ENCODE data around the gene EVI2A. TPM values are rescaled to one million over a fixed set of nuclear protein-coding genes. Genes with fewer than 3 reads are reported as not detected.

The EVI2A gene
- total RNA-seq, 1 donor from 2014 or later: not detected

DNA sequence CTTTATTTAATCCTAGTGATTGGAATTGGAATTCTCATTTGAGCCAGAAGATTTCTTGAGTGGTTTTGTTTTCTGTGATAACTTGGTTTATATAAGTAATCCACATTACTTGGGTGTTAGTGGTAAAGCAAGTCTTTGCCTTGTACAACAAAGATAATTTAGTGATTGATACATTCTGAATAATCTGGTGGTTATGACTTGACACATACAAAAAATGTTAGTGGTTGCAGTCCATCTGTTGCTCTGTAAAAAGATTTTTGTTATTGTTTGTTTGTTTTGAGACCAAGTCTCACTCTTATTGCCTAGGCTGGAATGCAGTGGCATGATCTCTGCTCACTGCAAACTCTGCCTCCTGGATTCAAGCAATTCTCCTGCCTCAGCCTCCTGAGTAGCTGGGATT lies 37.6 kb downstream of the EVI2A start:
- Mint-ChIP-seq H3K27me3 (ENCODE audit: low read depth) (no peaks in the 10 kb centered on the region), H3K36me3 (peaks cover 38% of the 10 kb centered on the region), H3K9me3 (peaks cover 6% of the 10 kb centered on the region), H3K27ac (no peak overlapping the region), H3K4me1 (no peaks in the 10 kb centered on the region), H3K4me3 (no peak overlapping the region)
- no peak for DNase-seq (ENCODE audit: low spot score in 2 of 2, unreplicated experiment in 2 of 2)
- TF ChIP-seq, protein P1, sequence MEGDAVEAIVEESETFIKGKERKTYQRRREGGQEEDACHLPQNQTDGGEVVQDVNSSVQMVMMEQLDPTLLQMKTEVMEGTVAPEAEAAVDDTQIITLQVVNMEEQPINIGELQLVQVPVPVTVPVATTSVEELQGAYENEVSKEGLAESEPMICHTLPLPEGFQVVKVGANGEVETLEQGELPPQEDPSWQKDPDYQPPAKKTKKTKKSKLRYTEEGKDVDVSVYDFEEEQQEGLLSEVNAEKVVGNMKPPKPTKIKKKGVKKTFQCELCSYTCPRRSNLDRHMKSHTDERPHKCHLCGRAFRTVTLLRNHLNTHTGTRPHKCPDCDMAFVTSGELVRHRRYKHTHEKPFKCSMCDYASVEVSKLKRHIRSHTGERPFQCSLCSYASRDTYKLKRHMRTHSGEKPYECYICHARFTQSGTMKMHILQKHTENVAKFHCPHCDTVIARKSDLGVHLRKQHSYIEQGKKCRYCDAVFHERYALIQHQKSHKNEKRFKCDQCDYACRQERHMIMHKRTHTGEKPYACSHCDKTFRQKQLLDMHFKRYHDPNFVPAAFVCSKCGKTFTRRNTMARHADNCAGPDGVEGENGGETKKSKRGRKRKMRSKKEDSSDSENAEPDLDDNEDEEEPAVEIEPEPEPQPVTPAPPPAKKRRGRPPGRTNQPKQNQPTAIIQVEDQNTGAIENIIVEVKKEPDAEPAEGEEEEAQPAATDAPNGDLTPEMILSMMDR (IDR thresholded peaks at IDR 0.05; ENCODE audit: unreplicated experiment): no peak

DNA sequence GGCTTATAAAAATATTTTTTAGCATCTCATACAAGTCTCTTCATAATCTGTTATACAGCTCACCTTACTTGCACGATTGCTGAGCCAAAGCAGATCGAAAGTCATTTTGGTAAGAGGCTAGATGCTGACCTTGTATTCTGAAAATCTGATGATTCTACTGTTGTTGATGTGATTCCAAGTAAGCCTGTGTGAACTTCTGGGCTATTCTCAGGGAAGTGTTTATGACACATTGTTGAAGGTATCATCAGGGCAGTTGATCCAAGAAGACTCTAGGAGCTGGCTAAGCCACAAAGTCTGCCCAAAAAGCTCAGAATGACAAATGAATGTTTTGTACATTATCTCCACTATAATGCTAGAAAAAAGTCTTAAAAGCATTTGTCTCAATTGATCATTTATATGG lies 40.4 kb downstream of the EVI2A start:
- H3K36me3 Mint-ChIP-seq: peaks cover 36% of the 10 kb centered on the region
- peaks cover 6% of the 10 kb centered on the region for H3K9me3 Mint-ChIP-seq
- TF ChIP-seq, protein P1 (IDR thresholded peaks at IDR 0.05; ENCODE audit: unreplicated experiment): no peak
- no peak for DNase-seq (ENCODE audit: low spot score in 2 of 2, unreplicated experiment in 2 of 2)
- no peaks in the 10 kb centered on the region for H3K27me3 Mint-ChIP-seq (ENCODE audit: low read depth)
- H3K4me3 Mint-ChIP-seq: no peak overlapping the region
- no peak overlapping the region for H3K27ac Mint-ChIP-seq
- H3K4me1 Mint-ChIP-seq: no peaks in the 10 kb centered on the region

DNA sequence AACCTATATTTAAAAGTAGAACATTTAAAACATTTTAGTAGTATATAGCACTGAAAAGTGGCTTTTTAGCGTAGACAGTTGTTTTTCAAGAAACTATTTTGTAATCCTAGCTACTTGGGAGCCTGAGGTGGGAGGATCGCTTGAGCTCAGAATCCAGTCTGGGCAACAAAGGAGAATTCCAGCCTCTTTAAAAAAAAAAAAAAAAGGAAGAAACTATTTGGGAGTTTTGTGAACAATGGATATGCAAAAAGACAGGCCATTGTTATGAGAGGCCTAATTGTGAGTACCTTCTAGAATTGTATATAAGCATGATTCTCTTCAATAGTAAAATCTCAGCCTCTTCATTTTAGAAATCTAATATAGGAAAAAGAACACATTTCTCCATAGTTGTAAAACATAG lies 42.0 kb downstream of the EVI2A start:
- DNase-seq (ENCODE audit: low spot score in 2 of 2, unreplicated experiment in 2 of 2): no peak
- no peak overlapping the region for H3K27ac Mint-ChIP-seq
- H3K9me3 Mint-ChIP-seq: peaks cover 6% of the 10 kb centered on the region
- no peak overlapping the region for H3K4me3 Mint-ChIP-seq
- H3K36me3 Mint-ChIP-seq: peaks cover 47% of the 10 kb centered on the region
- peaks cover 2% of the 10 kb centered on the region for H3K4me1 Mint-ChIP-seq
- TF ChIP-seq, protein P1 (IDR thresholded peaks at IDR 0.05; ENCODE audit: unreplicated experiment): no peak
- H3K27me3 Mint-ChIP-seq (ENCODE audit: low read depth): no peaks in the 10 kb centered on the region

DNA sequence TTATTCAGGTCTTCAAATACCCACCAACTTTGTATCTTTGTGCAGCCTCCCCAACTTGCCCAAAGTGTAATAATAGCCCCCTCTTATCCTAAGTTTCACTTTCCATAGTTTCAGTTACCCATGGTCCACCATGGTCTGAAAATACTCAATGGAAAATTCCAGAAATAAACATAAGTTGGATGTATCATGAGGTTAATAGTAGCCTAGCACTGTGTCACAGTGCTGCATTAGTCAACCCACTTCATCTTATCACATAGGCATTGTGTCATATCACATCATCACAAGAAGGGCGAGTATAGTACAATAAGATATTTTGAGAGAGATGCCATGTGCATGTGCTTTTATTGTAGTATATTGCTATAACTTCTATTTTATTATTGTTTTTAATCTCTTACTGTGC lies 46.3 kb downstream of the EVI2A start:
- no peak overlapping the region for H3K27ac Mint-ChIP-seq
- no peaks in the 10 kb centered on the region for H3K9me3 Mint-ChIP-seq
- H3K36me3 Mint-ChIP-seq: peaks cover 36% of the 10 kb centered on the region
- no peaks in the 10 kb centered on the region for H3K27me3 Mint-ChIP-seq (ENCODE audit: low read depth)
- H3K4me3 Mint-ChIP-seq: no peak overlapping the region
- TF ChIP-seq, protein P1 (IDR thresholded peaks at IDR 0.05; ENCODE audit: unreplicated experiment): no peak
- peaks cover 7% of the 10 kb centered on the region for H3K4me1 Mint-ChIP-seq
- no peak for DNase-seq (ENCODE audit: low spot score in 2 of 2, unreplicated experiment in 2 of 2)

DNA sequence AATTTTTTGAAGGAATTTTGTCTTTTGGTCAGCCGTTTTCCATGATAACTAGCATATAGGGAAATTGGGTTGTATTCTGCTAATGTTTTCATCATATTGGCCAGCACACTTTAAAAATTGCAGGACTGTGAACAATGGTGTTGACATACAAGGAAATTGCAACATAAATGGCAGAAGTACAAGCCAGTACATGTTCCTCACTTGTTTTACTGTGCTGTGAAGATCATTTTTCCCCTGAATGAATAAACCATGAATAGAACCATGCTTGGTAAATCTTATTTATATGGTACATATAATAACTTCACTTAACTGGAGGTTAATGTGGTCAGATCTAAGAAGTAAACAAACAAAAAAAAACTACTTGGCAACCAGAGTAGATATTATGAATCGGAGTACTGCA lies 47.2 kb downstream of the EVI2A start:
- Mint-ChIP-seq H3K4me3 (no peak overlapping the region), H3K4me1 (peaks cover 11% of the 10 kb centered on the region), H3K27me3 (ENCODE audit: low read depth) (no peaks in the 10 kb centered on the region), H3K9me3 (no peaks in the 10 kb centered on the region), H3K27ac (no peak overlapping the region), H3K36me3 (peaks cover 39% of the 10 kb centered on the region)
- TF ChIP-seq, protein P1 (IDR thresholded peaks at IDR 0.05; ENCODE audit: unreplicated experiment): no peak
- DNase-seq (ENCODE audit: low spot score in 2 of 2, unreplicated experiment in 2 of 2): no peak

DNA sequence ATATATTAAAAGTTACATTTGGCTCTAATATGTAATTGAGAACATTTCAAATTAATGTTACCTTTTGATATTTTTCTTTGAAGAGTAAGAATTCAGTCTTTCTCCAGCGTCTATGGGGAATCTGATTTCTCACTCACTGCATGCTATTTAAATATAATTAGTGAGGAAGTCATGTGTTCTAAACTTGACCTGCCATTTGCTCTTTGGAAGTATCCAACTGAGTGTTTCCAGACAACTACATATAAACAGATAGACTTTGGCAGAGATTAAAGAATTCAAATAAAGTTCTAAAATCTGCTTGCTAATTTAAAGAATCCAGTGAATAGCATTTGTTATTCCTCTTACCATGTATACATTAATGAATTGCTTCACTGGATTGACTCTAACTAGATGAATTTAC lies 47.9 kb downstream of the EVI2A start:
- Mint-ChIP-seq H3K4me3 (no peak overlapping the region), H3K27me3 (ENCODE audit: low read depth) (no peaks in the 10 kb centered on the region)
- TF ChIP-seq, protein P1 (IDR thresholded peaks at IDR 0.05; ENCODE audit: unreplicated experiment): no peak

More for the DNA sequence above, 47.9 kb downstream of the EVI2A start:
- no peak overlapping the region for H3K27ac Mint-ChIP-seq
- H3K36me3 Mint-ChIP-seq: peaks cover 43% of the 10 kb centered on the region
- peaks cover 14% of the 10 kb centered on the region for H3K4me1 Mint-ChIP-seq
- H3K9me3 Mint-ChIP-seq: no peaks in the 10 kb centered on the region
- no peak for DNase-seq (ENCODE audit: low spot score in 2 of 2, unreplicated experiment in 2 of 2)

Data from mesothelial cell of epicardium (in vitro differentiated cells).